ENCODE measurements around the gene DOCK2.

The DOCK2 gene

GRCh38 chr5:169956126-169956525 lies 319.1 kb downstream of the DOCK2 start:
- DNase-seq = no peak

GRCh38 chr5:169956756-169957155 lies 319.7 kb downstream of the DOCK2 start:
- no peak for DNase-seq

- no peak for DNase-seq
Measured at GRCh38 chr5:169958278-169958677, 321.2 kb downstream of the DOCK2 start.

- no peak for DNase-seq
Measured at GRCh38 chr5:169960659-169961058, 323.6 kb downstream of the DOCK2 start.

GRCh38 chr5:169964246-169964645 lies 327.2 kb downstream of the DOCK2 start:
- DNase-seq = no peak

- DNase-seq = no peak
Measured at GRCh38 chr5:169970339-169970738, 333.3 kb downstream of the DOCK2 start.

- no peak for DNase-seq
Measured at GRCh38 chr5:169970911-169971765, 334.1 kb downstream of the DOCK2 start.

- no peak for DNase-seq
Measured at GRCh38 chr5:169971780-169972179, 334.7 kb downstream of the DOCK2 start.

- DNase-seq = no peak
Measured at GRCh38 chr5:169973056-169973455, 336.0 kb downstream of the DOCK2 start.

- DNase-seq = no peak
Measured at GRCh38 chr5:169974121-169974770, 337.2 kb downstream of the DOCK2 start.

- DNase-seq = no peak
Measured at GRCh38 chr5:169978714-169979113, 341.6 kb downstream of the DOCK2 start.

- no peak for DNase-seq
Measured at GRCh38 chr5:169979871-169980270, 342.8 kb downstream of the DOCK2 start.

- peak; percentile 18 to 26 for DNase-seq
Measured at GRCh38 chr5:169980418-169981053, 343.5 kb downstream of the DOCK2 start, which contains the start of gene INSYN2B. TSS of gene INSYN2B (minus strand) at chr5:169980495. CDS start at chr5:169883898, 96,597 bp downstream.

GRCh38 chr5:169988206-169988605 lies 351.1 kb downstream of the DOCK2 start:
- no peak for DNase-seq

GRCh38 chr5:169988947-169989346 lies 351.9 kb downstream of the DOCK2 start:
- no peak for DNase-seq

GRCh38 chr5:169989365-169989764 lies 352.3 kb downstream of the DOCK2 start:
- DNase-seq = no peak

GRCh38 chr5:169991115-169991869 lies 354.2 kb downstream of the DOCK2 start:
- DNase-seq = no peak

- no peak for DNase-seq
Measured at GRCh38 chr5:169992789-169993484, 355.9 kb downstream of the DOCK2 start.

GRCh38 chr5:169993485-169993790 lies 356.4 kb downstream of the DOCK2 start:
- DNase-seq = no peak

GRCh38 chr5:169997798-169998197 lies 360.7 kb downstream of the DOCK2 start:
- no peak for DNase-seq

- DNase-seq = no peak
Measured at GRCh38 chr5:169999621-170000020, 362.5 kb downstream of the DOCK2 start.

GRCh38 chr5:170000155-170000554 lies 363.1 kb downstream of the DOCK2 start:
- no peak for DNase-seq

- DNase-seq = no peak
Measured at GRCh38 chr5:170006021-170006420, 368.9 kb downstream of the DOCK2 start.

All from NCI-H446 (cell line).